ENCODE measurements around the gene HORMAD2. TPM values are rescaled to one million over a fixed set of nuclear protein-coding genes. Genes with fewer than 3 reads are reported as not detected.

The HORMAD2 gene
- total RNA-seq, 2 donors from 2014 or later = not detected

- Histone ChIP-seq H3K36me3 (no peaks in the 10 kb centered on the region), H3K9me3 (no peaks in the 10 kb centered on the region), H3K27ac (no peak overlapping the region), H3K4me3 (no peak overlapping the region), H3K27me3 (replicated peaks; ENCODE audit: insufficient read depth) (no peaks in the 10 kb centered on the region), H3K4me1 (ENCODE audit: control insufficient read depth in 1 of 2, low read depth in 2 of 2) (no peaks in the 10 kb centered on the region)
- ATAC-seq (ENCODE audit: insufficient number of reproducible peaks, low FRiP score, low read depth) (no peak), DNase-seq (ENCODE audit: low spot score) (no peak)
- TF ChIP-seq CTCF (IDR thresholded peaks at IDR 0.05) = no peak
These were observed 89.9 kb downstream of the HORMAD2 start for GRCh38 chr22:30170129-30170528.

- no peaks in the 10 kb centered on the region for H3K36me3 ChIP-seq
- no peaks in the 10 kb centered on the region for H3K27me3 ChIP-seq (replicated peaks; ENCODE audit: insufficient read depth)
- H3K4me1 ChIP-seq (ENCODE audit: control insufficient read depth in 1 of 2, low read depth in 2 of 2) = no peaks in the 10 kb centered on the region
- no peak overlapping the region for H3K27ac ChIP-seq
- no peak for TF ChIP-seq CTCF (IDR thresholded peaks at IDR 0.05)
- H3K9me3 ChIP-seq = no peaks in the 10 kb centered on the region
- no peak for ATAC-seq (ENCODE audit: insufficient number of reproducible peaks, low FRiP score, low read depth)
- no peak overlapping the region for H3K4me3 ChIP-seq
- no peak for DNase-seq (ENCODE audit: low spot score)
These were observed 90.7 kb downstream of the HORMAD2 start for GRCh38 chr22:30171008-30171407.

- Histone ChIP-seq H3K4me3 (no peak overlapping the region), H3K27ac (no peak overlapping the region)
- no peak for DNase-seq (ENCODE audit: low spot score)
These were observed 95.5 kb downstream of the HORMAD2 start for GRCh38 chr22:30175690-30176288.

GRCh38 chr22:30176431-30176830, 96.2 kb downstream of the HORMAD2 start:
- no peak for TF ChIP-seq CTCF (IDR thresholded peaks at IDR 0.05)
- H3K4me1 ChIP-seq (ENCODE audit: control insufficient read depth in 1 of 2, low read depth in 2 of 2) = no peaks in the 10 kb centered on the region
- no peak overlapping the region for H3K27ac ChIP-seq
- H3K36me3 ChIP-seq = no peaks in the 10 kb centered on the region
- H3K4me3 ChIP-seq = no peak overlapping the region
- DNase-seq (ENCODE audit: low spot score) (no peak), ATAC-seq (ENCODE audit: insufficient number of reproducible peaks, low FRiP score, low read depth) (no peak)
- H3K9me3 ChIP-seq = no peaks in the 10 kb centered on the region
- no peaks in the 10 kb centered on the region for H3K27me3 ChIP-seq (replicated peaks; ENCODE audit: insufficient read depth)

More at GRCh38 chr22:30175690-30176288, 95.5 kb downstream of the HORMAD2 start:
- Histone ChIP-seq H3K27me3 (replicated peaks; ENCODE audit: insufficient read depth) (no peaks in the 10 kb centered on the region), H3K9me3 (no peaks in the 10 kb centered on the region), H3K4me1 (ENCODE audit: control insufficient read depth in 1 of 2, low read depth in 2 of 2) (no peaks in the 10 kb centered on the region), H3K36me3 (no peaks in the 10 kb centered on the region)
- ATAC-seq (ENCODE audit: insufficient number of reproducible peaks, low FRiP score, low read depth) = no peak
- TF ChIP-seq CTCF (IDR thresholded peaks at IDR 0.05) = no peak

- no peak for DNase-seq (ENCODE audit: low spot score)
These were observed 98.2 kb downstream of the HORMAD2 start for GRCh38 chr22:30178181-30179126.

More at GRCh38 chr22:30178181-30179126, 98.2 kb downstream of the HORMAD2 start:
- Histone ChIP-seq H3K27me3 (replicated peaks; ENCODE audit: insufficient read depth) (no peaks in the 10 kb centered on the region), H3K4me1 (ENCODE audit: control insufficient read depth in 1 of 2, low read depth in 2 of 2) (no peaks in the 10 kb centered on the region), H3K36me3 (no peaks in the 10 kb centered on the region), H3K9me3 (no peaks in the 10 kb centered on the region), H3K4me3 (no peak overlapping the region), H3K27ac (no peak overlapping the region)
- no peak for TF ChIP-seq CTCF (IDR thresholded peaks at IDR 0.05)
- no peak for ATAC-seq (ENCODE audit: insufficient number of reproducible peaks, low FRiP score, low read depth)

All from thoracic aorta (tissue), 2 donors.